Endothelial cell (in vitro differentiated cells): Measurements from ENCODE around the gene SIKE1. TPM values are rescaled to one million over a fixed set of nuclear protein-coding genes. Genes with fewer than 3 reads are reported as not detected.
"Not testable (repeated sequence)": the region's sequence is repeated elsewhere in the genome, so short reads cannot be mapped to it uniquely, and the experiment has no call there.

Source experiments
- DNase-seq: peaks from one replicate; pipeline ENCODE4 v3.0.0; 2021; ENCODE audit warnings: low spot score
- H3K27ac Mint-ChIP-seq: one replicate; pipeline ENCODE4 v1.8.0; 2021; ENCODE audit warnings: mixed read lengths, inconsistent platforms; ENCODE audit not compliant: unreplicated experiment
- H3K27me3 Mint-ChIP-seq: one replicate; pipeline ENCODE4 v1.8.0; 2021; ENCODE audit warnings: mild to moderate bottlenecking, moderate library complexity, mixed read lengths, inconsistent platforms; ENCODE audit not compliant: unreplicated experiment
- H3K36me3 Mint-ChIP-seq: one replicate; pipeline ENCODE4 v1.8.0; 2021; ENCODE audit warnings: mild to moderate bottlenecking, low read depth, mixed read lengths, inconsistent platforms; ENCODE audit not compliant: unreplicated experiment
- H3K4me1 Mint-ChIP-seq: one replicate; pipeline ENCODE4 v1.8.0; 2021; ENCODE audit warnings: mild to moderate bottlenecking, mixed read lengths, inconsistent platforms; ENCODE audit not compliant: unreplicated experiment
- H3K4me3 Mint-ChIP-seq: one replicate; pipeline ENCODE4 v1.8.0; 2021; ENCODE audit warnings: mild to moderate bottlenecking, mixed read lengths, inconsistent platforms; ENCODE audit not compliant: unreplicated experiment
- H3K9me3 Mint-ChIP-seq: one replicate; pipeline ENCODE4 v1.8.0; 2021; ENCODE audit warnings: mixed read lengths, inconsistent platforms; ENCODE audit not compliant: unreplicated experiment
- long read RNA-seq: library from polyadenylated mRNA; unstranded; transcript quantifications from one replicate; pipeline ENCODE4 v2.0.0, GENCODE V29; 2020; ENCODE audit not compliant: unreplicated experiment
- total RNA-seq: library from RNA; stranded (reverse); fragmentation: NEBNext Ultra II Directional; extraction: Animal tissue kit (Norgen Biotek cat#: 25700); gene quantifications from one replicate; pipeline ENCODE4 v1.2.1, GENCODE V29; 2021; ENCODE audit not compliant: unreplicated experiment
- TF ChIP-seq, protein P1 (sequence below): fragments of 200-600 bp; sonication (generic); IDR thresholded peaks from one replicate; pipeline ENCODE4 v1.5.0; 2021; ENCODE audit warnings: antibody characterized with exemption; ENCODE audit not compliant: unreplicated experiment

SIKE1 gene
- total RNA-seq: 49.1 TPM
- long read RNA-seq, full-length matches to known transcripts: 13 of 13 reads
- long read RNA-seq, partial matches to known transcripts: 0 of 13 reads
- long read RNA-seq, other reads (novel, unspliced or antisense): 0 of 13 reads

GRCh38 chr1:114780344-114781226 lies at the start of gene SIKE1:
SIKE1 (minus strand) TSS chr1:114780685; CDS start chr1:114780607, 78 bp downstream.
- TF ChIP-seq, protein P1, sequence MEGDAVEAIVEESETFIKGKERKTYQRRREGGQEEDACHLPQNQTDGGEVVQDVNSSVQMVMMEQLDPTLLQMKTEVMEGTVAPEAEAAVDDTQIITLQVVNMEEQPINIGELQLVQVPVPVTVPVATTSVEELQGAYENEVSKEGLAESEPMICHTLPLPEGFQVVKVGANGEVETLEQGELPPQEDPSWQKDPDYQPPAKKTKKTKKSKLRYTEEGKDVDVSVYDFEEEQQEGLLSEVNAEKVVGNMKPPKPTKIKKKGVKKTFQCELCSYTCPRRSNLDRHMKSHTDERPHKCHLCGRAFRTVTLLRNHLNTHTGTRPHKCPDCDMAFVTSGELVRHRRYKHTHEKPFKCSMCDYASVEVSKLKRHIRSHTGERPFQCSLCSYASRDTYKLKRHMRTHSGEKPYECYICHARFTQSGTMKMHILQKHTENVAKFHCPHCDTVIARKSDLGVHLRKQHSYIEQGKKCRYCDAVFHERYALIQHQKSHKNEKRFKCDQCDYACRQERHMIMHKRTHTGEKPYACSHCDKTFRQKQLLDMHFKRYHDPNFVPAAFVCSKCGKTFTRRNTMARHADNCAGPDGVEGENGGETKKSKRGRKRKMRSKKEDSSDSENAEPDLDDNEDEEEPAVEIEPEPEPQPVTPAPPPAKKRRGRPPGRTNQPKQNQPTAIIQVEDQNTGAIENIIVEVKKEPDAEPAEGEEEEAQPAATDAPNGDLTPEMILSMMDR: no peak
- peaks cover 4% of the 10 kb centered on the region for H3K27me3 Mint-ChIP-seq
- H3K36me3 Mint-ChIP-seq: peaks cover 7% of the 10 kb centered on the region
- peak within 1 kb of the TSS; percentile 99 for H3K4me3 Mint-ChIP-seq
- DNase-seq: peak; percentile 78
- no peaks in the 10 kb centered on the region for H3K9me3 Mint-ChIP-seq
- H3K4me1 Mint-ChIP-seq: peaks cover 11% of the 10 kb centered on the region
- H3K27ac Mint-ChIP-seq: peak within 1 kb of the TSS; percentile 95

- H3K36me3 Mint-ChIP-seq, H3K27ac Mint-ChIP-seq, H3K27me3 Mint-ChIP-seq, H3K4me1 Mint-ChIP-seq, H3K9me3 Mint-ChIP-seq, H3K4me3 Mint-ChIP-seq, DNase-seq: not testable (repeated sequence)
Measured at GRCh38 chr1:114830075-114830474, 49.6 kb upstream of the SIKE1 start.

- TF ChIP-seq, protein P1: no peak
- H3K4me3 Mint-ChIP-seq: no peak overlapping the region
- H3K27ac Mint-ChIP-seq: no peak overlapping the region
- no peaks in the 10 kb centered on the region for H3K36me3 Mint-ChIP-seq
- H3K4me1 Mint-ChIP-seq: no peaks in the 10 kb centered on the region
- no peak for DNase-seq
- H3K27me3 Mint-ChIP-seq: no peaks in the 10 kb centered on the region
- peaks cover 1% of the 10 kb centered on the region for H3K9me3 Mint-ChIP-seq
Measured at GRCh38 chr1:114828251-114828650, 47.8 kb upstream of the SIKE1 start.

GRCh38 chr1:114821978-114822377 lies 41.5 kb upstream of the SIKE1 start:
- Mint-ChIP-seq H3K4me1 (no peaks in the 10 kb centered on the region), H3K27me3 (no peaks in the 10 kb centered on the region), H3K4me3 (no peak overlapping the region), H3K9me3 (peaks cover 4% of the 10 kb centered on the region), H3K36me3 (no peaks in the 10 kb centered on the region), H3K27ac (no peak overlapping the region)
- TF ChIP-seq, protein P1: no peak
- DNase-seq: no peak

DNA sequence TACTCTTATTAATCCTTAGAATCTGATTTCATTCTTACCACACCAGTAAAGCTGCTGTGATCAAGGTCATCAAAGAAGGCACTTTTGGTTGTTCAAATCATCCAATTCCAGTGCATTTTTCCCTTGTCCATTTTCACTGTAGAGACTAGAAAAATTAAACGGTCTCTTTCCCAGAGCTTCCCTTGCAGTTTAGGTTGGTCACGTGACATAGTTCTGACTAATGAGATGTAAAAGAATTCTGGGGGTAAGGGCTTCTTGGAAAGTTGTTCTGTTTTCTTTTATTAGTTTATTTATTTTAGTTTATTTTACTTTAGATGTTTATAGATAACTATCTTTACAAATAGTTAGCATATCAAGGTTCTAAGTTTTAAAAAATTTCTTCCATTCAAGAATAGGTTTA lies 39.9 kb upstream of the SIKE1 start:
- DNase-seq: no peak
- Mint-ChIP-seq H3K9me3 (peaks cover 4% of the 10 kb centered on the region), H3K27me3 (no peaks in the 10 kb centered on the region), H3K4me3 (no peak overlapping the region), H3K4me1 (no peaks in the 10 kb centered on the region), H3K27ac (no peak overlapping the region), H3K36me3 (no peaks in the 10 kb centered on the region)
- TF ChIP-seq, protein P1: no peak
